Mucosa of descending colon (tissue), 3 donors: ENCODE data around the gene KIAA0232. TPM values are rescaled to one million over a fixed set of nuclear protein-coding genes. Genes with fewer than 3 reads are reported as not detected.
A peak's percentile ranks its signal among the peaks of the same experiment; 100 is the strongest.

Experiments used
- ATAC-seq: fragments of 200-7000 bp; cut with Tn5 transposase; one replicate; pipeline ENCODE4 v1.9.1; 2020; ENCODE audit warnings: mild to moderate bottlenecking, moderate library complexity
- DNase-seq, 3 donors: peaks; one replicate each; pipeline ENCODE4 v3.0.0-alpha.2; 2020
- H3K36me3 ChIP-seq: fragments of 200-600 bp; one replicate; pipeline ENCODE4 v1.8.0; 2021; ENCODE audit warnings: low read depth, mild to moderate bottlenecking
- H3K4me1 ChIP-seq: fragments of 200-600 bp; one replicate; pipeline ENCODE4 v1.8.0; 2021; ENCODE audit warnings: low read depth, mild to moderate bottlenecking
- H3K4me3 ChIP-seq: fragments of 200-600 bp; one replicate; pipeline ENCODE4 v1.8.0; 2021; ENCODE audit warnings: mild to moderate bottlenecking
- H3K9me3 ChIP-seq: fragments of 200-600 bp; one replicate; pipeline ENCODE4 v1.8.0; 2021; ENCODE audit warnings: mild to moderate bottlenecking
- intact Hi-C, 2 donors: fragments of 100-400 bp; cut with DNase I in 1 of 2; cut with micrococcal nuclease in 1 of 2; formaldehyde crosslinking; loops; one replicate each; pipeline versions ENCODE4 v1.11.0 to v1.11.1; 2022; cut with DNase I, micrococcal nuclease
- total RNA-seq, 3 donors: library from RNA; stranded (reverse); fragmentation: NEBNext Ultra II Directional in 2 of 3; extraction: Animal tissue kit (Norgen Biotek cat#: 25700) in 2 of 3; gene quantifications; one replicate each; pipeline versions ENCODE4 v1.2.1 to v1.2.4, GENCODE V29; 2021 to 2023
- TF ChIP-seq, protein P1 (sequence below): fragments of 200-600 bp; IDR thresholded peaks from one replicate; pipeline ENCODE4 v1.8.0; 2022; ENCODE audit warnings: antibody characterized with exemption, mild to moderate bottlenecking
- donor health status: DM: no; HTN: no; CAD: no; lungs with moderate emphysema.
- donor health status: DM: no; HTN: no; CAD: no.
- donor health status: DM: no; HTN: yes; CAD: no.

Gene KIAA0232
- total RNA-seq, 3 donors from 2014 or later, result 31.5 to 47.4 (median 46.6) TPM

DNA sequence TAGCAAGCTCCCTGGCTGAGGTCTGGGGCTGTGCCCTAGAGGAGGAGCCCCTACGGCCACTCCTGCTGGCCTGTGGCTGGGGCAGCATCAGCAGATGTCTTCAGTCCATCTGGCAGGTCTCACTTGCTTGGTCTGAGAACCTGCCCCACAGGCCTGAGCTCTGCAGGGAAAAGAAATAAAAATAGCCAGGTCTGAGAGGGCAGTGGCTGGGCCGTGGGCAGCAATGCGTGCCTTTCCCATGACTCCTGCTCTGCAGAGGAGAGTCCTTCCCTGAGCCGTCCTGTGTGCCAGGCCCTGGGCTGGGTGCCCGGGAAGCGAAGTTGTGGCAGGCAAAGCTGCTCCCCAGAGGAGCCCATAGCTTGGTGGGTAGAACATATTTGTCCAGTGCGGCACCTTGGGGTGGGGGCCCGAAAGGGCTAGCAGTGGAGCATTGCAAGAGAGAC lies 11.3 kb upstream of the KIAA0232 start:
- intact Hi-C loops, result no loop called here

DNA sequence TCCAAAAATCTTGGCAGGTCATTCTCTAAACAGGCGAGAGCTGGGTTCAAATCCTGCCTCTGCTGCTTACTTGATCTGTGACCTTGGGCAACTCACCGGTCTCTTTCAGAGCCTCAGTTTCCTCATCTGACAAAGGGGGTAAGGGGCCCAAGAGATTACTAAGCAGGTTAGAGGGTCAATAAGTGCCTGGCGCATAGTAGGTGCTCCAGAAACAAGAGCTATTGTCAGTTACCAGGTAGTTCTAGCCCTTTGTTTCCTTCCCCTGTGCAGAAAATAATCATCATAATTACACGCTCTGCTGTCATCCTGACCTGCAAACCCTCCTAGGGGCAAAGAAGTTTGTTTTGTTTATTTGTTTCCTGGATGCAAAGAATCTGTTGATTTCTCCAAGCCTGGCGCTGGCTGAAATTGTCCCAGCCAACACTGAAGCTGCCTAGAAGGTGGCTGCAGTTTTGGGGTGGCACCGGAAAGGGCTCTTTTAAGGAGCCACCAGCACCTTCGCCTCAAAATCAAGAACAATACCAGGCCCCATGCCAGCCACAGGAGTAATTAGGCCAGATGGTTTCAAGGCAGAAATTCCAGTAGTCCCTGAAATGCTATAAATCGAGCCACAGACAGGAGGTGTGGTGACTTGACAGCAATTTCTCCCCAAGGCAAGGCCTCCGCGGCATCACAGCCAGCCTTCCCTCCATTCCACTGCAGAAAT lies 10.2 kb upstream of the KIAA0232 start:
- H3K9me3 ChIP-seq, result no peaks in the 10 kb centered on the region
- peaks cover 51% of the 10 kb centered on the region for H3K4me1 ChIP-seq
- H3K36me3 ChIP-seq, result no peaks in the 10 kb centered on the region
- no peak overlapping the region for H3K4me3 ChIP-seq
- ATAC-seq, result peak; percentile 53
- DNase-seq, result peak in 2 of 3 donors; percentile 63 to 75
- TF ChIP-seq, protein P1, sequence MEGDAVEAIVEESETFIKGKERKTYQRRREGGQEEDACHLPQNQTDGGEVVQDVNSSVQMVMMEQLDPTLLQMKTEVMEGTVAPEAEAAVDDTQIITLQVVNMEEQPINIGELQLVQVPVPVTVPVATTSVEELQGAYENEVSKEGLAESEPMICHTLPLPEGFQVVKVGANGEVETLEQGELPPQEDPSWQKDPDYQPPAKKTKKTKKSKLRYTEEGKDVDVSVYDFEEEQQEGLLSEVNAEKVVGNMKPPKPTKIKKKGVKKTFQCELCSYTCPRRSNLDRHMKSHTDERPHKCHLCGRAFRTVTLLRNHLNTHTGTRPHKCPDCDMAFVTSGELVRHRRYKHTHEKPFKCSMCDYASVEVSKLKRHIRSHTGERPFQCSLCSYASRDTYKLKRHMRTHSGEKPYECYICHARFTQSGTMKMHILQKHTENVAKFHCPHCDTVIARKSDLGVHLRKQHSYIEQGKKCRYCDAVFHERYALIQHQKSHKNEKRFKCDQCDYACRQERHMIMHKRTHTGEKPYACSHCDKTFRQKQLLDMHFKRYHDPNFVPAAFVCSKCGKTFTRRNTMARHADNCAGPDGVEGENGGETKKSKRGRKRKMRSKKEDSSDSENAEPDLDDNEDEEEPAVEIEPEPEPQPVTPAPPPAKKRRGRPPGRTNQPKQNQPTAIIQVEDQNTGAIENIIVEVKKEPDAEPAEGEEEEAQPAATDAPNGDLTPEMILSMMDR, result no peak
- intact Hi-C loops, result no loop called here

More for the DNA sequence above, 11.3 kb upstream of the KIAA0232 start:
- ATAC-seq (no peak), DNase-seq (no peak)
- TF ChIP-seq, protein P1, result no peak
- no peaks in the 10 kb centered on the region for H3K36me3 ChIP-seq
- no peak overlapping the region for H3K4me3 ChIP-seq
- H3K9me3 ChIP-seq, result no peaks in the 10 kb centered on the region
- peaks cover 55% of the 10 kb centered on the region for H3K4me1 ChIP-seq

DNA sequence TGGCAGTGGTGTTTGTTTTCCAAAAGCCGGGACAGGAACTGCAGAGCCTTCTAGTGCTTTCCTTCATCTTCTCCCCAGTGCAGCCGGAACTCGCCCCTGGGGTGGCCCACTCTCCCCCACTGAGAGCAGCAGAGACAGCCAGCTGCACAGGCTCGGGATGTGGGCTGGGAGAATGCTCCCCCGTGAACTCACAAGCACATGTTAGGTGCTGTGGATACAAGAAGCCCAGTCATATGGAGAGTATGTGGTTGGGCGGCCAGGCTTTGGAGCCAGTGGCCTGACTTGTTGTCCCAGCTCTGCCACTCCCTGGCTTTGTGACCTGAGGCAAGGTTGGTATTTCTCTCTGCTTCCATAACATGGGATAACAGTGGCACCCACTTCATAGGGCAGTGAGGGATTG lies 9.4 kb upstream of the KIAA0232 start:
- intact Hi-C loops, result no loop called here

DNA sequence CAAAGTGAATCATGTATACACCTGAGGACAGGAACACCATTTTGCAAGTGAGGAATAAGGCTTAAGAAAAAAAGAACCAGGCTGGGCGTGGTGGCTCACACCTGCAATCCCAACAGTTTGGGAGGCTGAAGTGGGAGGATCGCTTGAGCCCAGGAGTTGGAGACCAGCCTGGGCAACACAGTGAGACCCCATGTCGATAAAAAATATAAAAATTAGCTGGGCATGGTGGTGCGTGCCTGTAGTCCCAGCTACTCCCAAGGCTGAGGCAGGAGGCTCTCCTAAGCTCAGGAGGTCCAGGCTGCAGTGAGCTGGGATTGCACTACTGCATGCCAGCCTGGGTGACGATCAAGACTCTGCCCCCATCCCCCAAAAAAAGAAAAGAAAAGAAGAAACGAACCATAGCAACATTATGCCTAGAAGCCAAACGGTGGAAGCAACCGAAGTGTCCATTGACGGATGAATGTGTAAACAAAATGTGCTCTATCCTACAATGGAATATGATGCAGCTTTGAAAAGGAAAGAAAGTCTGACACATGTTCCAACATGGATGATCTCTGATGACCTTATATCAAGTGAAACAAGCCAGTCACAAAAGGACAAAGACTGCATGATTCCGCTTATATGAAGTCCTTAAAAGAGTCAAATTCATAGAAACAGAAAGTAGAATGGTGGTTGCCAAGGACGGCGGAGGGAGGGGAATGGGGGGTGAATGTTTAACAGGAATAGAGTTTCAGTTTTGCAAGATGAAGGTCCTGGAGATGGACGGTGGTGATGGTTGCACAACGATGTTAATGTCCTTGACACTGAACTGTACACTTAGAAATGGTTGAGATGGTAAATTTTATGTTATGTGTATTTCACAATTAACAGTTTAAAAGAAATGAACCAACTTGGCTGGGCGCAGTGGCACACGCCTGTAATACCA lies 8.6 kb upstream of the KIAA0232 start:
- H3K4me3 ChIP-seq, result no peak overlapping the region
- no peaks in the 10 kb centered on the region for H3K36me3 ChIP-seq
- DNase-seq, result no peak
- no peaks in the 10 kb centered on the region for H3K9me3 ChIP-seq
- TF ChIP-seq, protein P1, result no peak
- intact Hi-C loops, result no loop called here
- peaks cover 37% of the 10 kb centered on the region for H3K4me1 ChIP-seq
- ATAC-seq, result peak; percentile 43

More for the DNA sequence above, 9.4 kb upstream of the KIAA0232 start:
- TF ChIP-seq, protein P1, result no peak
- peak; percentile 16 for ATAC-seq
- DNase-seq, result no peak
- no peaks in the 10 kb centered on the region for H3K9me3 ChIP-seq
- H3K36me3 ChIP-seq, result no peaks in the 10 kb centered on the region
- H3K4me3 ChIP-seq, result no peak overlapping the region
- H3K4me1 ChIP-seq, result peaks cover 45% of the 10 kb centered on the region

DNA sequence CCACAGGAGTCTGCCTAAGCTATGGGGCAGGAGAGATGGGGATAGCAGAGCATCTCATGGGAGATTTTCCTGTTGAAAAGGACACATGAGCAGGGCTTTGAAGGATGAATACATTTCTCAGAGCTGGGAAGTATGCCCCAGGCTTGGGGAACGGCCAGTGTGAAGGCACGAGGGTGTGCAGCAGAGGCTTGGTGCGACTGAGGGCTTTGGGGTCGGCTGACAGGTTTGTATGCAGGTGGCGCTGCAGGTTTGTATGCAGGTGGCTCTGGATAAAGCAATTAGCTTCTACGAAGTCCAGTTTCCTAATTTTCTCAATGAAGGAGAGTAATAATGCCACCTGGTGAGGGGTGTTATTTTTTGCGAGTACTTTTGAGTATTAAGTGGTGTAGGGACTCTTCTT lies 6.8 kb upstream of the KIAA0232 start:
- Histone ChIP-seq H3K36me3 (no peaks in the 10 kb centered on the region), H3K4me1 (peaks cover 28% of the 10 kb centered on the region), H3K4me3 (no peak overlapping the region), H3K9me3 (no peaks in the 10 kb centered on the region)
- no peak for ATAC-seq
- intact Hi-C loops, result no loop called here
- no peak for DNase-seq
- TF ChIP-seq, protein P1, result no peak
